Hippocampal formation (tissue), 2 donors: Measurements from ENCODE around the gene CDHR3.
A peak's percentile ranks its signal among the peaks of the same experiment; 100 is the strongest.
"Not testable (repeated sequence)": the region's sequence is repeated elsewhere in the genome, so short reads cannot be mapped to it uniquely, and the experiment has no call there.

ENCODE experiments used
- DNase-seq, 2 donors: peaks; one replicate each; lab custom pipeline; 2025; lab: John Stamatoyannopoulos, UW

The CDHR3 gene

DNA sequence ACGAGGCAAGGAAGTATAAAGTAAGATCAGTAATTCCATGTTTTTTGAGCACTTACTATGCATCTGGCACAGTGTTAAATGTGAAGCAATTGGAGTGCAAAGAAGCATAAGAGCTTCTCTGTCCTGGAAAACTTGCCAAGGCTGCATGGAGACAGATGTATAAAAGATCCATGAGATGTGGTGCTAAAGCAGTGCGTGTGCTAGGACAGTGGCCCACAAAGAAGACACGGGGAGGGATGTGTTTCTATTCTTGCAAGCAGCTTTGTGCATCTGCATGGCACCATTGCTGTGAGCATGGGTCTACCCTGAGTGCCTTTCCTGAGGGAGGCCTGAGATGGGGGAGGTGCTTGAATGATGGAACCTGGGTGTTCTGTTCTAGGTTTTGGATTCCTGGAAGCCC, 5.1 kb upstream of the CDHR3 start:
- peak in 1 of 2 donors; percentile 1 for DNase-seq

- no peak for DNase-seq
These were observed 711 bp upstream of the CDHR3 start for GRCh38 chr7:105962353-105962752.

DNA sequence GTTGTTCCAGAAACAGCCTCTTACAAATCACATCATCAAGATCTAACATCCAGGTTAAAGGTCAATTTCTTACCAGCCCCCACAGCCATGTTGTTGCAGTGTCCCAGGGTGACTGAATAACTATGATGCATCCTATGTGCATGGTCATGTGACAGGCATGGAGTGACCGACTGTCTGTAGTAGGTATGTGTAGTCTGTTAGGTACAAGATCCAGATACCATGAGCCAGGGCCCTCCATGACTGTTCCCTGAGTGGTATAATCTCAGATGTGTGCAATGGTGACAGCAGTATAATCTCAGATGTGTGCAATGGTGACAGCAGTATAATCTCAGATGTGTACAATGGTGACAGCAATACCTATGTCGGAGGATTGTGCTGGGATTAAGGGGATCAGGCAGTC, 8.8 kb downstream of the CDHR3 start:
- no peak for DNase-seq

DNA sequence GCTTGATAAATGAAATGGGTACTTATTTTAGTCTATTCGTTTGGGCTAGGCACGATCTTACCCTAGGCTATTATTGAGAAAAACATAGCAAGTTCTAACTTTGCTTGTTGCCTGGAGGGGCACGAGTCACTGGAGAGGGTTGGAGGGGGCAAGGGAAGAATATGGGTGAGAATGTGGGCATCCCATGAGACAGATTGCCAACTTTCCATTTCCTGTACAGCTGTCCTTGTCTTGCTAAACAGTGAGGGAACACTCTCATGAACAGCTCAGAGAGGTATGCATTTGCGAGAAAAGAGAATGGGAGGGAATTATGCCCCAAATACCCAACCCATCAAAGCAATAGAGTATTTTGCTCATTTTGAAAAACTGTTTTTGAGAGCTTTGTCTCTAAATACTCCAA, 9.2 kb downstream of the CDHR3 start:
- DNase-seq: no peak

- DNase-seq: no peak
These were observed 11.4 kb downstream of the CDHR3 start for GRCh38 chr7:105974471-105974870.

GRCh38 chr7:105975770-105976417, 12.8 kb downstream of the CDHR3 start:
- no peak for DNase-seq

DNA sequence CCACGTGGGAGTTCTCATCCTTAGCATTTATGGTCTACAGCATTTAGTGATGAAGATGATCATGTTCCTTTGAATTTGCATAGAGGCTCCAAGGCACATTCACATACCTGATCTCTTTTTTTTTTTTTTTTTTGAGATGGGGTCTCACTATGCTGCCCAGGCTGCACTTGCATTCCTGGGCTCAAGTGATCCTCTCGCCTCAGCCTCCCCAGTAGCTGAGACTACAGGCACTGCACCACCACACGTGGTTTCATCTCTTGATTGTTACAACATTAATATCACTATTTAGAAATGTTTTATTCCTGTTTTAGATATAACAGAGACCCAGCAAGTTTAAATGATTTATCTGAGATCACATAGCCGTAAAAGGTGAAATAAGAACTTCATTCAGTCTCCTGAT, 13.8 kb downstream of the CDHR3 start:
- no peak for DNase-seq

DNA sequence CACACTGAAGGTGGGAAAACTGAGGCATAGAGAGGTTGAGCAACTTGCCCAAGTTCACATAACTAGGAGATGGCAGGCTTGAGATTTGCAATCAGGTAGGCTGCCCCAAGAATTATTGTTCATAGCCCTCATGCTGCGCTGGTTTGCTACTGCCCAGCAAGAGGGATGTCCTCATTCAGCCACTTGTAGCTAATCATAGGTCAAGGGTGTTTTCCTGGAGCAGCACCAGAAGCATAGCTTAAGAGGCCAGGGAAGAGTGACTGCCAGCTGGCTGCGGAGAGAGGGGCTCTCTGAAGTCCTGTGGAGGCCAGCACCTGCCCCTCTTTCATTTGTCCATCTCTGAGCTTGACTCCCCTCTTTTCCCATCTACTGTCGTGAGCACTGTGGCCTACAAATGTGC, 15.0 kb downstream of the CDHR3 start:
- no peak for DNase-seq

- no peak for DNase-seq
These were observed 15.9 kb downstream of the CDHR3 start for GRCh38 chr7:105978974-105979373.

DNA sequence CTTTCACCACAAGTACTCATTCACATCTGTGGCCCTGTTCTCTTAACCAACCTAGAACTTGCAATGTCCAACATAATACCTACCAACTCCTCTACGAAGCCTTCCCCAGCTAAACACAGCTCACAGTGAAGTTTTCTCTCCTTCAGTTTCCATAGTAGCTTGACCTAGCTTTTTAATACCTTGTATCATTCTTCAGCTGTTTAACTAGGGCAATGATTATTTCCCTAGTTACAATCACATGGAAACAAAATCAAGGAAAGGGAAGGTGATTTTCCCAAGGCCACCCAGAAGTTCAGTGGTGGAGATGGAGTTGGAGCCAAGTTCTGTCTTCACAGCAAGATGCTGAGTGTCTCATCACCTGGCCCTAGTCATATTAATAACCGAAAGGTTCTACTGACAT, 16.3 kb downstream of the CDHR3 start:
- no peak for DNase-seq

GRCh38 chr7:105980645-105981396, 17.8 kb downstream of the CDHR3 start:
- no peak for DNase-seq

DNA sequence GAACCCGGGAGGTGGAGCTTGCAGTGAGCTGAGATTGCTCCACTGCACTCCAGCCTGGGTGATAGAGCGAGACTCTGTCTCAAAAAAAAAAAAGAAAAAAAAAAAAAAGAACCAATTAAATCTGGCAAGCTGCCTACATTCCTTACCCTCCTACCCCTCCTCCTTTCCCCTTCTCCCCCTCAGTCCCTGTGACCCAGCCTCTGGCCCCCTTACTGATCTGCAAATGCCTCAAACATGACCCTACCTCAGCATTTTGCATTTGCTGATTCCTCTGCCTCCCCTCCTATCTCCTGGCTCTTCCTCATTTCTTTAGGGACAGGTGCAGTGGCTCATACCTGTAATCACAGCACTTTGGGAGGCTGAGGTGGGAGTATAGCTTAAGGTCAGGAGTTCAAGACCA, 19.3 kb downstream of the CDHR3 start:
- DNase-seq: no peak

DNA sequence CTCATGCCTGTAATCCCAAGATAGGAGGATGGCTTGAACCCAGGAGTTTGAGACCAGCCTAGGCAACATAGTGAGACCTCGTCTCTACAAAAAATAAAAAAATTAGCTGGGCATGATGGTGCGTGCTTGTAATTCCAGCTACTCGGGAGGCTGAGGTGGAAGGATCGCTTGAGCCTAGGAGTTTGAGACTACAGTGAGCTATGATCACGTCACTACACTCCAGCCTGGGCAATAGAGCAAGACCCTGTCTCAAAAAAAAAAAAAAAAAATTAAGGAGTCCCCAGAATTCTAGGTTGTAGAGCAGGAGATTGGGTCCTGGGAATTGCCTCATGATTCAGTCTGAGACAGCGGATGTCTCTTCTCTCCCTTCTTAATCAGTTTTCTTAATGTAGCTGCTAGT, 21.7 kb downstream of the CDHR3 start:
- not testable (repeated sequence) for DNase-seq

DNA sequence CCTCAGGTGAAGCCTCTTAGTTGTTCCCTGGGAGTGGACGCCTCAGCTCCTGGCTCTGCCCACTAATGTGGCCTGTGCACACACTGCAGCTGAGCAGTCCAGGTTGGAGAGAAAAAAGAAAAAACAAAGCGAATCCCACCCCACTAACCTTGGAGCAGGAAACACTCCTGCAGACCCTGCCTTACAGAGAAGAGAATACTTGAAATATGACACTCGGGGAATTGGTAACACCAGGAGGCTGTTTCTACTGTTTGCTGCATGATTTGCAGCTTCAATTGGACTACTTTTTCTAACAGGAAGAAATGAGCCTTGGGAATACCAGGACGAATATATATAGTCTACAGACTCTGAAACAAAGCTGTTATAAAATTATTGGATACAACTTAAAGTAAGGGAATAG, 22.2 kb downstream of the CDHR3 start:
- DNase-seq: no peak

- DNase-seq: peak in 1 of 2 donors; percentile 36
These were observed 22.7 kb downstream of the CDHR3 start for GRCh38 chr7:105985672-105986215.

- no peak for DNase-seq
These were observed 24.0 kb downstream of the CDHR3 start for GRCh38 chr7:105987046-105987445.

DNA sequence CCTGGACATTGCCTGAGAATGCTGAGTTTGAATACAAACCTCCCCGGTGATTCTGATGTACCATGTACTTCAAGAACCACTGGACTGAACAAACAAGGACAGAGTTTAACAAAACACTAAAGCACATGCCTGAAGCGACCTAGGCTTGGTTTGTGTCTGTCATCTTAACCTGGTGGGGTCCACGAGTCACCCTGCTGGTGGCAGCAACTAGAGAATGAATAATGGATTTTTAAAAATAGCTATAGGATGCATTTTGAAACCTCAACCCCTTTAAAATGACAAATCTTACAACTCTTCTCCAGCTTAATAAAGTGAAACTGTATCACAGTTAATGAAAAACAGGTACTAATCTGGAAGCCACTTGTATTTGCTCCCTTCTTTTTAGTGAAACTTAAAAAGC, 25.2 kb downstream of the CDHR3 start:
- DNase-seq: no peak

GRCh38 chr7:105989191-105989590, 26.1 kb downstream of the CDHR3 start:
- no peak for DNase-seq

- DNase-seq: no peak
These were observed 26.6 kb downstream of the CDHR3 start for GRCh38 chr7:105989686-105990085.

- DNase-seq: no peak
These were observed 27.1 kb downstream of the CDHR3 start for GRCh38 chr7:105990141-105990540.

DNA sequence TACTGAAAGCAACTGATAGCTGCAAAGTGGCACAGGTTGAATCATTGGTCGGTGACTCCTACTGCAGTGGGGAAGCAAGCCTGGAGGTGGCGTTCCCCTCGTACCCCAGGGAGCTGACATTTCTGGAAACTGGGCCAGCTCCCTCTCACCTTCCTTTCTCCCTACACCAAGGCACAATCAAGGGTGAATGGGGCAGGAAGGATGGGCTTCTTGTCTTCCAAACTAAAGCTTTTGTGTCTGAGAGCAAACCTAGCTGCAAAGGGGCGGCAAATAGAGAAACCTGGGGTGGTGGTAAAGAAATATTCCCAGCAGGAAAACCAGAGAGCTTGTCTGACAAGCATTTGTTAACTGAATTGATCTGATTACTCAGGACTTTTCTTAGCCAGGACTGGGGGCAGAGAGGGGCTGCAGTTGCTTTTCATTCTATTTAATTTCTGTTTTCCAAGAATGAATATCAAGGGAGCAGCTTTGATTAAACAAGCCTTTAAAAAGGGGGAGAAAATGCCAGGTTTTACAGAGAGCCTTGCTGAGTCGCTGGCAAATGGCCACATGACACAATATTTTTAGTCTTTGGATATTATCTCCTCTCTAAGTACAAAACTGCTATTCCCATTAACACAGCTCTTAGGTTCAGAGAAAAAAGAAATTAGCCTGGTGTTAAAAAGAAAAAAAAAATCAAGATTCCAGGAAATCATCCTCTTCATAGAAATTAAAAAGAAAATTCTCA, 27.8 kb downstream of the CDHR3 start:
- no peak for DNase-seq

GRCh38 chr7:105992905-105993304, 29.8 kb downstream of the CDHR3 start:
- DNase-seq: no peak
